Stimulated activated CD4-positive, alpha-beta T cell treated with anti-CD3 and anti-CD28 coated beads, Interleukin-2, amount 100 ng/mL, for 48 hours (primary cell): ENCODE results near the gene NRIP2.

Source experiments
- DNase-seq, 2 donors: peaks; one replicate each; pipeline ENCODE4 v3.0.0-alpha.2; 2020

The NRIP2 gene

GRCh38 chr12:2804393-2805142 is 30.3 kb downstream of the NRIP2 start:
- no peak for DNase-seq

- DNase-seq, result no peak
These were observed 31.0 kb downstream of the NRIP2 start for GRCh38 chr12:2803635-2804392.

GRCh38 chr12:2801044-2801783 is 33.6 kb downstream of the NRIP2 start:
- no peak for DNase-seq

- no peak for DNase-seq
These were observed 34.7 kb downstream of the NRIP2 start for GRCh38 chr12:2800046-2800570.

- DNase-seq, result no peak
These were observed 37.0 kb downstream of the NRIP2 start for GRCh38 chr12:2797721-2798418.

- no peak for DNase-seq
These were observed 38.6 kb downstream of the NRIP2 start for GRCh38 chr12:2796187-2796666.

GRCh38 chr12:2795291-2796186 is 39.3 kb downstream of the NRIP2 start:
- DNase-seq, result peak; percentile 57 to 71

- DNase-seq, result peak; percentile 78 to 82
These were observed 40.0 kb downstream of the NRIP2 start, which contains the start of gene FKBP4 for GRCh38 chr12:2794736-2795289. FKBP4 (plus strand) TSS chr12:2794970; CDS start chr12:2795140, 170 bp downstream.

- DNase-seq, result peak in 1 of 2 donors; percentile 22
These were observed 40.6 kb downstream of the NRIP2 start for GRCh38 chr12:2794191-2794735.

- no peak for DNase-seq
These were observed 41.3 kb downstream of the NRIP2 start for GRCh38 chr12:2793561-2793960.

GRCh38 chr12:2792671-2793500 is 41.9 kb downstream of the NRIP2 start:
- no peak for DNase-seq

- no peak for DNase-seq
These were observed 43.7 kb downstream of the NRIP2 start for GRCh38 chr12:2791089-2791488.

- DNase-seq, result no peak
These were observed 49.8 kb downstream of the NRIP2 start for GRCh38 chr12:2785017-2785416.

- DNase-seq, result peak; percentile 47 to 48
These were observed 50.8 kb downstream of the NRIP2 start for GRCh38 chr12:2783936-2784600.

- no peak for DNase-seq
These were observed 55.6 kb downstream of the NRIP2 start for GRCh38 chr12:2779281-2779680.

GRCh38 chr12:2776129-2776806 is 58.6 kb downstream of the NRIP2 start:
- DNase-seq, result no peak

- DNase-seq, result no peak
These were observed 59.4 kb downstream of the NRIP2 start for GRCh38 chr12:2775431-2775830.
